HepG2 (cell line): ENCODE measurements around the gene KANSL1. TPM values are rescaled to one million over a fixed set of nuclear protein-coding genes. Genes with fewer than 3 reads are reported as not detected.

ENCODE experiments used
- AGO2 ChIP-seq: fragments of 200-400 bp; formaldehyde crosslinking; optimal IDR thresholded peaks from 2 replicates; pipeline ENCODE3; 2017; ENCODE audit warnings: mild to moderate bottlenecking, low read depth, low read length, moderate library complexity
- ATAD3A ChIP-seq: sonication (generic); formaldehyde crosslinking; IDR thresholded peaks from 2 replicates; pipeline ENCODE4 v1.4.0; 2020; ENCODE audit warnings: missing genetic modification reagents
- BORCS8-MEF2B ChIP-seq: sonication (generic); formaldehyde crosslinking; IDR thresholded peaks from 2 replicates; pipeline ENCODE4 v1.8.0; 2022; ENCODE audit warnings: mild to moderate bottlenecking, missing genetic modification reagents
- CBX5 ChIP-seq: sonication (generic); formaldehyde crosslinking; IDR thresholded peaks from 2 replicates; pipeline ENCODE4 v1.4.0; 2020; ENCODE audit warnings: missing genetic modification reagents, borderline replicate concordance
- CCDC6 ChIP-seq: sonication (generic); formaldehyde crosslinking; IDR thresholded peaks from 2 replicates; pipeline ENCODE4 v1.8.1; 2022; ENCODE audit warnings: mild to moderate bottlenecking, missing genetic modification reagents, moderate library complexity
- CHCHD3 ChIP-seq: sonication (generic); formaldehyde crosslinking; IDR thresholded peaks from 2 replicates; pipeline ENCODE4 v1.8.0; 2022; ENCODE audit warnings: mild to moderate bottlenecking, missing genetic modification reagents, moderate library complexity
- HBP1 ChIP-seq: IDR thresholded peaks from 2 replicates; pipeline ENCODE4 v1.6.1; 2016; ENCODE audit warnings: low read depth, control low read depth
- KLF6 ChIP-seq: IDR thresholded peaks from 2 replicates; pipeline ENCODE4 v1.8.0; 2016; ENCODE audit warnings: missing biosample characterization, missing genetic modification reagents
- MED13 ChIP-seq: sonication (generic); formaldehyde crosslinking; IDR thresholded peaks from 2 replicates; pipeline ENCODE4 v1.5.0; 2020; ENCODE audit warnings: missing genetic modification reagents
- MIXL1 ChIP-seq: IDR thresholded peaks from 2 replicates; pipeline ENCODE4 v1.6.1; 2016
- NBN ChIP-seq: fragments of 450-650 bp; conservative IDR thresholded peaks from 2 replicates; pipeline ENCODE4 v1.6.1; 2017
- NCOA1 ChIP-seq: sonication (generic); formaldehyde crosslinking; IDR thresholded peaks from 2 replicates; pipeline ENCODE4 v1.9.0; 2021; ENCODE audit warnings: missing genetic modification reagents
- NRL ChIP-seq: sonication (generic); formaldehyde crosslinking; IDR thresholded peaks from 2 replicates; pipeline ENCODE4 v1.5.0; 2020; ENCODE audit warnings: missing genetic modification reagents, mild to moderate bottlenecking, moderate library complexity, borderline replicate concordance
- POLR2AphosphoS5 ChIP-seq: IDR thresholded peaks from 2 replicates; pipeline ENCODE4 v1.6.1; 2012; ENCODE audit warnings: low read depth, low read length
- RBM22 ChIP-seq: fragments of 200-400 bp; formaldehyde crosslinking; optimal IDR thresholded peaks from 2 replicates; pipeline ENCODE3; 2017; ENCODE audit warnings: mild to moderate bottlenecking, low read length, moderate library complexity
- SIN3A ChIP-seq: IDR thresholded peaks from 2 replicates; pipeline ENCODE4 v1.6.1; 2011; ENCODE audit warnings: low read depth, mild to moderate bottlenecking, control low read depth, low read length, borderline replicate concordance
- SKI ChIP-seq: fragments of 450-650 bp; IDR thresholded peaks from one replicate; pipeline ENCODE4 v1.6.1; 2018; ENCODE audit warnings: mild to moderate bottlenecking; ENCODE audit not compliant: partially characterized antibody
- ZC3H13 ChIP-seq: sonication (generic); formaldehyde crosslinking; IDR thresholded peaks from 2 replicates; pipeline ENCODE4 v1.8.1; 2023; ENCODE audit warnings: mild to moderate bottlenecking, missing genetic modification reagents, moderate library complexity
- ZFP36L1 ChIP-seq: sonication (generic); formaldehyde crosslinking; IDR thresholded peaks from 2 replicates; pipeline ENCODE4 v1.8.0; 2022; ENCODE audit warnings: mild to moderate bottlenecking, missing genetic modification reagents, moderate library complexity
- ZMYM4 ChIP-seq: sonication (generic); formaldehyde crosslinking; IDR thresholded peaks from 2 replicates; pipeline ENCODE4 v1.8.1; 2023; ENCODE audit warnings: mild to moderate bottlenecking, missing genetic modification reagents
- ZNF10 ChIP-seq: sonication (generic); formaldehyde crosslinking; IDR thresholded peaks from 2 replicates; pipeline ENCODE4 v1.4.0; 2020; ENCODE audit warnings: mild to moderate bottlenecking, low read depth, missing genetic modification reagents, borderline replicate concordance
- ZNF598 ChIP-seq: sonication (generic); formaldehyde crosslinking; IDR thresholded peaks from 2 replicates; pipeline ENCODE4 v1.5.1; 2020; ENCODE audit warnings: mild to moderate bottlenecking, missing genetic modification reagents, borderline replicate concordance
- ZNF747 ChIP-seq: sonication (generic); formaldehyde crosslinking; IDR thresholded peaks from 2 replicates; pipeline ENCODE4 v1.8.1; 2023; ENCODE audit warnings: missing genetic modification reagents, mild to moderate bottlenecking, borderline replicate concordance
- ZNF790 ChIP-seq: sonication (generic); formaldehyde crosslinking; IDR thresholded peaks from 2 replicates; pipeline ENCODE4 v1.8.0; 2022; ENCODE audit warnings: missing genetic modification reagents, mild to moderate bottlenecking, borderline replicate concordance
- ZNF83 ChIP-seq: sonication (generic); formaldehyde crosslinking; IDR thresholded peaks from 2 replicates; pipeline ENCODE4 v1.4.0; 2020; ENCODE audit warnings: missing genetic modification reagents, mild to moderate bottlenecking, borderline replicate concordance
- ZNF879 ChIP-seq: sonication (generic); formaldehyde crosslinking; IDR thresholded peaks from 2 replicates; pipeline ENCODE4 v1.8.1; 2023; ENCODE audit warnings: missing genetic modification reagents
- ZSCAN12 ChIP-seq: sonication (generic); formaldehyde crosslinking; IDR thresholded peaks from 2 replicates; pipeline ENCODE4 v1.9.0; 2021; ENCODE audit warnings: mild to moderate bottlenecking, missing genetic modification reagents
- ZXDC ChIP-seq: sonication (generic); formaldehyde crosslinking; IDR thresholded peaks from 2 replicates; pipeline ENCODE4 v1.5.0; 2020; ENCODE audit warnings: mild to moderate bottlenecking, missing genetic modification reagents
- polyA plus RNA-seq, 8 experiments: library from polyadenylated mRNA; depleted of rRNA in 3 of 8; stranded (reverse) in 7 of 8; unstranded in 1 of 8; fragments of >200 nt; fragmentation: Illumina TruSeq in 4 of 8; extraction: Trizol in 4 of 8; gene quantifications; 2 replicates each; pipeline versions ENCODE4 v1.2.1 to v1.2.3, GENCODE V29; 2011 to 2016; ENCODE audit warnings: low read depth in 4 of 8, missing spikeins in 1 of 8, mixed read lengths in 1 of 8; ENCODE audit not compliant: insufficient read depth in 1 of 8
- total RNA-seq, 5 experiments: library from RNA; depleted of rRNA; stranded (reverse); fragments of >200 nt; fragmentation: Illumina TruSeq; extraction: Trizol; gene quantifications; 2 replicates each; pipeline ENCODE4 v1.2.3, GENCODE V29; 2016; ENCODE audit warnings: low read depth in 1 of 5

KANSL1 gene
- total and polyA plus RNA-seq, 2 of the 13 experiments (the other 11 are each of a cell fraction or from before 2014, with no cell fraction given) = 24.0 to 59.6 TPM

GRCh38 chr17:46193626-46194392 is 580 bp upstream of the KANSL1 start (continued):
- TF ChIP-seq ZC3H13 (peak; percentile 96), CHCHD3 (CRISPR knock-in tag) (no peak), ZNF747 (CRISPR knock-in tag) (peak; percentile 90), CCDC6 (peak; percentile 19; the same call in 1 of the 2 replicates), ATAD3A (CRISPR knock-in tag) (peak; percentile 20; the same call in 1 of the 2 replicates), ZXDC (CRISPR knock-in tag) (peak; percentile 48), BORCS8-MEF2B (peak; percentile 73), SKI (no peak), NRL (no peak; the same call in 1 of the 2 replicates), ZNF790 (CRISPR knock-in tag) (no peak; the same call in 1 of the 2 replicates), MIXL1 (0 out of 2 replicates have a peak, but pooled peaks have one; percentile 11), ZSCAN12 (CRISPR knock-in tag) (0 out of 2 replicates have a peak, but pooled peaks have one; percentile 35), NCOA1 (CRISPR knock-in tag) (no peak), AGO2 (peak; percentile 96), SIN3A (peak; percentile 80; the same call in 1 of the 2 replicates), CBX5 (CRISPR knock-in tag) (peak; percentile 64; the same call in 1 of the 2 replicates), ZNF598 (CRISPR knock-in tag) (peak; percentile 96), RBM22 (no peak), ZNF10 (CRISPR knock-in tag) (no peak), NBN (no peak), HBP1 (CRISPR knock-in tag) (peak; percentile 90), ZMYM4 (CRISPR knock-in tag) (peak; percentile 66), ZNF83 (CRISPR knock-in tag) (peak; percentile 47; the same call in 1 of the 2 replicates), ZNF879 (CRISPR knock-in tag) (0 out of 2 replicates have a peak, but pooled peaks have one; percentile 34), KLF6 (peak; percentile 42; the same call in 1 of the 2 replicates), MED13 (CRISPR knock-in tag) (0 out of 2 replicates have a peak, but pooled peaks have one; percentile 21), POLR2AphosphoS5 (peak; percentile 95), ZFP36L1 (CRISPR knock-in tag) (peak; percentile 84)
